ENCODE results near the gene TAF1C.
A peak's percentile ranks its signal among the peaks of the same experiment; 100 is the strongest.

The TAF1C gene

GRCh38 chr16:84179612-84180320 lies 7.1 kb downstream of the TAF1C start:
- DNase-seq (ENCODE audit: low read depth), result no peak
- no peak overlapping the region for H3K4me3 ChIP-seq (ENCODE audit: low read length)
- TF ChIP-seq CTCF (IDR thresholded peaks at IDR 0.05; ENCODE audit: insufficient read depth, low read depth, low read length, missing control alignments), result no peak

DNA sequence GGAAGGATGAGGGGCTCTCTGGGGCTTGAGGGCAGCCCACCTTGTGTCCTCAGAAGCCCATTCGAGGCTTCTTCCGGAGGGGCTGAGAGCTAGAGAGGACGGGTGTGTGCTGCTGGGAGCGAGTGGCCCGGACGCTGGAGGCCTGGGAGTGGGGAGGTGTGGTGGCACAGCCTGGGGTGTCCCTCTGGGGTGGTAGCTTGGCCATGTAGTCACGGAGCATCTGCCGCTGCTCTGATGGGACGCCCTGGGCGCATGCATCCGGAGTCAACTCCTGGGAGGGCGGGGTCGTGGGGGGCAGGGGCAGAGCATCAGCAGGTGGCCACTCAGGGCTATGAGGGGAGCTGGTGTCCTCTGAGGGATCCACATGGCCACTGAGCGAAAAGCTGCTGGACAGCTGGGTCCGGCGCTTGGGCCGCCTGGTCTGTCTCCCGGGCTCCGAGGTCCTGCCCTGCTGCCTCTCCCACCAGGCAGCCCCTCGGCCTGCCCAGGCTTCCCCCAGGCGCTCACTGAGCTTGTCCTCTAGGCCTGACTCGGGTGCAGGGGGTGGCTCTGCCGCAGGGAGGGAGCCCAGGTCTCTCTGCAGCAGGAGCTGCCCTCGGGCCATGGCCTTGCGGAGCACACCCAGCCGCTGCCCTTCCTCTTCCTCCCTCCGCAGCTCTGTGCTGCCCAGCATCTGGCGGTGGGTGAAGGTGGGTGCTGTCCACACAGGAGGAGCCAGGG lies 7.8 kb downstream of the TAF1C start:
- TF ChIP-seq CTCF (IDR thresholded peaks at IDR 0.05; ENCODE audit: insufficient read depth, low read depth, low read length, missing control alignments), result no peak
- no peak for DNase-seq (ENCODE audit: low read depth)
- no peak overlapping the region for H3K4me3 ChIP-seq (ENCODE audit: low read length)

GRCh38 chr16:84178146-84178765 lies 8.6 kb downstream of the TAF1C start:
- H3K4me3 ChIP-seq (ENCODE audit: low read length), result no peak overlapping the region
- no peak for DNase-seq (ENCODE audit: low read depth)
- no peak for TF ChIP-seq CTCF (IDR thresholded peaks at IDR 0.05; ENCODE audit: insufficient read depth, low read depth, low read length, missing control alignments)

DNA sequence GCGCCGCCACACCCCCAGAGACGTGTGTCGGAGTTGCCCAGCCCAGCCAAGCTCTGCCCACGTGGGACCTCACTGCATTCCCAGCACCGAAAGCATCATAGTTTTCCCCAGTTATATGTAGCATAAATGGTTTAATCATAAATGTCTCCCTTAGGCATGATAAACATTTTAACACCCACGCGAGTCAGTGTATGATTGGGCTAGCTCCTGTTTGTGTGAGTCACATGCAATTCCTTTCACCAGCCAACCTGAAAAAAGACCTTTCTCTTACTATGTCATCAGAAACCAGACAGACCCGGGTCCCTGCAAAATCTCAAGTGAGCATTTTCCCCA lies 9.2 kb downstream of the TAF1C start:
- DNase-seq (ENCODE audit: low read depth), result peak; percentile 63
- TF ChIP-seq CTCF (IDR thresholded peaks at IDR 0.05; ENCODE audit: insufficient read depth, low read depth, low read length, missing control alignments), result no peak
- no peak overlapping the region for H3K4me3 ChIP-seq (ENCODE audit: low read length)

GRCh38 chr16:84176192-84177053 lies 10.4 kb downstream of the TAF1C start:
- H3K4me3 ChIP-seq (ENCODE audit: low read length), result no peak overlapping the region
- no peak for TF ChIP-seq CTCF (IDR thresholded peaks at IDR 0.05; ENCODE audit: insufficient read depth, low read depth, low read length, missing control alignments)
- DNase-seq (ENCODE audit: low read depth), result no peak

GRCh38 chr16:84175350-84176081 lies 11.3 kb downstream of the TAF1C start:
- peak; percentile 75 for DNase-seq (ENCODE audit: low read depth)
- TF ChIP-seq CTCF (IDR thresholded peaks at IDR 0.05; ENCODE audit: insufficient read depth, low read depth, low read length, missing control alignments), result peak; percentile 88
- H3K4me3 ChIP-seq (ENCODE audit: low read length), result no peak overlapping the region

Data from epithelial cell of esophagus (primary cell).